H54 (cell line): Measurements from ENCODE around the gene ELP5.

ENCODE experiments used
- DNase-seq: peaks from one replicate; pipeline ENCODE4 v3.0.0; 2011; ENCODE audit warnings: low spot score, mixed read lengths; ENCODE audit not compliant: insufficient read length
- FAIRE-seq: peaks from 3 replicates; lab custom pipeline; 2011; peaks lifted over from hg19 to GRCh38; lab: Jason Lieb, UNC
- POLR2A ChIP-seq: IDR thresholded peaks from 2 replicates; pipeline ENCODE4 v1.6.1; 2011; ENCODE audit warnings: low read depth, mild to moderate bottlenecking, low read length

ELP5 gene

DNA sequence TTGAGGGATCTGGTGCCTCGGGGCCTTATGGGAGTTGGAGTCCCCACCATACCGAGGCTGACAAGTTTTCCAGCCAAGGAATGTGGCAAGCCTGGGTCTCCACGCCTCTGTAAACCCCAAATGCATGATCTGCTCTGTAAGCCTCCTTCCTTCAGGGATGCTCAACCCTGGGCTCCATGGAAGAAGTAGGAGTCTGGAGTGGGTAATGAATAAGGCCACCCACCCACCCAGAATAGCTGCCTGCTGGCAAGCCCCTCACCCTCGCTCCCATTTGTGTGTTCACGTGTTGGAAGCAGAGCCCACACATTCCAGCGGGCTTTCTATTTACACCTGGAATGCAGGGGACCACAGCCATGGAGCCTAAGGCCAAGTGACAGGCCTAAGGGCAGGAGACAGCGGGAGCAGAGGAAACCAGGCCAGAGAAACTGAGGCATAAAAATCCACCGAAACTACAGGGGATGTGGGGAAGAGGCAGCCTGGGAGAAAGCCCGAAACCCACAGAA lies 36.8 kb upstream of the ELP5 start:
- peak; percentile 77 for FAIRE-seq
- DNase-seq, result no peak
- TF ChIP-seq POLR2A, result no peak

DNA sequence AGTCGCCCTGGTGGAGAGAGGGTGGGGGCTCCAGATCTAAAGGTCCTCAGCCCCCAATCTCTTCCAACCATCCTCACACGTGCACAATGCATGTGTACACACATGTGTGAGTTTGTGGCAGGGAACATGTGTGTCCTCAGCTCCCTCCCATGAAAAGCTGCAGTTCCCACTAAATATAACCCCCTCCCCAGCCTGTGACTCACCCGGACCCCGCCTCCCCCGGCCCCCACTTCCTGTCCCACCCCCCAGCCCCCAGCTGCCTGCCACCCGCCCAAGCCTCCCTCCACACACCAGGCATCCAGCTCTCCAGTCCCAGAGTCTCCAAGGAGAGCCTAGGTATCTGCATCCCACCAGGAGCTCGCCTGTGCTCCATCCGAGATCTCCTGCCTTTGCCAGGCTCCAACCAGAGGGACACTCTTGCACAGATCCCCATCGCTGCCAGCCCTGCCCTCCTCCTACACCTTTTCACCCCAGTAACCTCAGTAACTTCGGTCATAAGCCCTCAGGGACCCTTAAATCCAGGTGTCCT lies 36.3 kb upstream of the ELP5 start:
- TF ChIP-seq POLR2A, result no peak
- FAIRE-seq (no peak), DNase-seq (no peak)

DNA sequence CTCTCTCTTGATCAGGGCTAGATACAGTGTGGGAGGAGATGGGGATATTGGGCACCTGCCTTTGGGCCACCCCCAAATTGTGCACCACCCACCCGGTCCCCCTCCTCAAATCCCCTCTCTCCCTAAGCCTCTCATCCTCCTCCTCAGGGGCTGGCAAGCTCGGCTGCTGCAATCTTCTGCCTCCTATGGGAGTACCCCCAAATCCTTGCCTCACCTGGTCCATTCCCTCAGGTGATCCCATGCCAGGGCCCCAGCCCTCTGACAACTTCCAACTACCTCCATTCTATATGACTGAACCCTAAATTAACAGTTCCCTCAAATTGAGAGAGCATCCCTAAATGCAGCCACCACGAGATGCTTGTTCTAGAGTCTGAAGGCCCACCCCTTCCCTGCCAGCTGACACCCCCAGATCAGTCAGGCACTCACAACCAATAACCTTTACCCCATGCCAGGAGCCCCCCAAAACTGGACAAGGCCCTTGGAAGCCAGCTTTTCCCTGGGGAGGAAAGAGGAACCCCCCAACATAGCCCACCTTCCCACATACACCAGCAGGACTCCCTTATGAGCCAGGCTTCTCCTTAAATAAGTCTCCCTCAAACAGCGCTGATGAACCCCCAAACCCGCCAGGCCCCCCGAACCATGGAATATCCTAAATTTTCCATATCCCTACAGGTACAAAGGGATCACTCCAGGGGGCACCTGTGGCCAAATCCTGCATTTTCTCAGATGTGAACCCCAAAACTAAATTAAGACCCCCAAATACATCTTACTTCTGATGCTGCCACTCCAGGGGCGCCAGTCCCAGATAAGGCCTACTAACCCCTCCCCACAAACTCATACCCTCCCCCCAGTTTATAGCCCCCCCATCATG lies 35.5 kb upstream of the ELP5 start:
- no peak for DNase-seq
- TF ChIP-seq POLR2A, result no peak
- no peak for FAIRE-seq

DNA sequence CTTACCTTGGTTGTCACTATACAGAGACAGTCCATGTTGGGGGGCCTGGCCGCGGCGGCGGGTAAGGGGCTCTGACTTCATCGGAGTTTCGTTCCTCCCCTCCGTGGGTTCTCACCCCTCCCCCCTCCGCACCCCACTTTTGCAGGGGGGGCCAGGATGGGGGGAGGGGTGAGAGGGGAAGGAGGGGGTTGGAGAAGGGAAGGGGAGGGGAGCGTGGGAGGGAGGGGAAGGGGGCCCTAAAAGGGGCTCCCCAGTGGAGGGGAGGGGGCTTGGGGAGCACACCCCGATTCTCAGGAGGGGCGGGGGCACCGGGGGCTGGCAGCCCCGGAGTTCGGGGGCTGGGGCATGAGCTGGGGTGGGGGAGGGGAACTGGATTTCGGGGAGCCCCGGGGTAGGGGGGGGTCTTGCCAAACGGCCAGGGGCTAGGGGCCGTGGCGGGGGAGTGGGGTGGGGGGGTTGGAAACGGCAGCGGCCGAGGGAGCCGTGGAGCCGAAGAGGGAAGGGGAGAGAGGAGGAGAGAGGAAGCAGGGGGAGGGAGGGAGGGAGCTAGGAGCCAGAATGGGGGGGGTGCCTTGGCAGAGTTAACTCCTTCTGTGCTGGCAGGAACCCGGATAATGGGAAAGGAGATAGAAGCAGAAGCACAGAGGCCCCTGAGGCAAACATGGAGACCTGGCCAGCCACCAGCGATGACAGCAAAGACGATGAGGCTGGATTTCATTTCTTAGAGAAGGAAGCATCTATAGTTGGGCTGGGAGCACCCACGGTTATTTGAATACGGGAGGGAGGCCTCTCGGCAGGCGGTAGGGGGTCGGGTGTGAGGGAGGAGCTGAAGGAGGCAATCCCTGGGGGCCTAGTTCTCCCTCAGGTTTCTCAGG lies 34.7 kb upstream of the ELP5 start:
- DNase-seq, result peak; percentile 67
- no peak for FAIRE-seq
- no peak for TF ChIP-seq POLR2A

- no peak for DNase-seq
- FAIRE-seq, result no peak
Measured at GRCh38 chr17:7218166-7218565, 33.8 kb upstream of the ELP5 start.

GRCh38 chr17:7218758-7219157 lies 33.3 kb upstream of the ELP5 start:
- no peak for TF ChIP-seq POLR2A
- FAIRE-seq, result no peak
- DNase-seq, result no peak

More at GRCh38 chr17:7218166-7218565, 33.8 kb upstream of the ELP5 start:
- no peak for TF ChIP-seq POLR2A

GRCh38 chr17:7219229-7219811 lies 32.7 kb upstream of the ELP5 start:
- no peak for TF ChIP-seq POLR2A
- FAIRE-seq (no peak), DNase-seq (no peak)

- peak; percentile 94 for TF ChIP-seq POLR2A
- peak; percentile 86 for DNase-seq
- no peak for FAIRE-seq
Measured at GRCh38 chr17:7219812-7220592, 32.0 kb upstream of the ELP5 start, which contains the start of the genes ACADVL and DLG4. Gene ACADVL, plus strand, starts transcription at chr17:7219938. Its CDS starts 47 bp downstream, at chr17:7219985. Gene DLG4, minus strand, starts transcription at chr17:7219836.

GRCh38 chr17:7220593-7221277 lies 31.3 kb upstream of the ELP5 start:
- no peak for FAIRE-seq
- TF ChIP-seq POLR2A, result no peak

DNA sequence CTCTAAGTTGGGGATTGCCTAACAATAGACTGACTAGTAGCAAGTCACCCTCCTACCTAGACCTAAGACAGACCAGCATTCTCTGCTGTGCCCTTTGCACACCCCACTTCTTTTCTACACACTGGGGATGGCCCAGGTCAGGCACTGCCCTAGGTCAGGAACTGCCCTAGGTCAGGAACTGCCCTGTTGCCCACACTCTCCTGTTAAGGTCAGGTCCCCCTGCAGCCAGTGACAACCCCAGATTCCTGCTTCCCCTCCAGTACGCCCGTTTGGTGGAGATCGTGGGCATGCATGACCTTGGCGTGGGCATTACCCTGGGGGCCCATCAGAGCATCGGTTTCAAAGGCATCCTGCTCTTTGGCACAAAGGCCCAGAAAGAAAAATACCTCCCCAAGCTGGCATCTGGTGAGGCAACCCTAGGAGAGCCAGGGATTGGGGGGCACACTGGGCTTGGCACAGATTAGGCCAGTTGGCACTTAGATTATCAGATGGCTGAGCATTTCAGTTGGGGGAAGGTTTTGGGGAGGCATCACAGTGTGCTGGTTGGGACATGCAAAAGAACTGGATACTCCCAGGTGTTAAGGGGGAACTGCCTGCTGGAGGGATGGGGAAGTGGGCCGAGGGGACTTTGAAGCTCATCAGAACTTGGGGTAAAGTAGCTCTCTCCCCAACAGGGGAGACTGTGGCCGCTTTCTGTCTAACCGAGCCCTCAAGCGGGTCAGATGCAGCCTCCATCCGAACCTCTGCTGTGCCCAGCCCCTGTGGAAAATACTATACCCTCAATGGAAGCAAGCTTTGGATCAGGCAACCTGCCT lies 30.5 kb upstream of the ELP5 start:
- FAIRE-seq, result no peak

More at GRCh38 chr17:7220593-7221277, 31.3 kb upstream of the ELP5 start:
- no peak for DNase-seq

DNA sequence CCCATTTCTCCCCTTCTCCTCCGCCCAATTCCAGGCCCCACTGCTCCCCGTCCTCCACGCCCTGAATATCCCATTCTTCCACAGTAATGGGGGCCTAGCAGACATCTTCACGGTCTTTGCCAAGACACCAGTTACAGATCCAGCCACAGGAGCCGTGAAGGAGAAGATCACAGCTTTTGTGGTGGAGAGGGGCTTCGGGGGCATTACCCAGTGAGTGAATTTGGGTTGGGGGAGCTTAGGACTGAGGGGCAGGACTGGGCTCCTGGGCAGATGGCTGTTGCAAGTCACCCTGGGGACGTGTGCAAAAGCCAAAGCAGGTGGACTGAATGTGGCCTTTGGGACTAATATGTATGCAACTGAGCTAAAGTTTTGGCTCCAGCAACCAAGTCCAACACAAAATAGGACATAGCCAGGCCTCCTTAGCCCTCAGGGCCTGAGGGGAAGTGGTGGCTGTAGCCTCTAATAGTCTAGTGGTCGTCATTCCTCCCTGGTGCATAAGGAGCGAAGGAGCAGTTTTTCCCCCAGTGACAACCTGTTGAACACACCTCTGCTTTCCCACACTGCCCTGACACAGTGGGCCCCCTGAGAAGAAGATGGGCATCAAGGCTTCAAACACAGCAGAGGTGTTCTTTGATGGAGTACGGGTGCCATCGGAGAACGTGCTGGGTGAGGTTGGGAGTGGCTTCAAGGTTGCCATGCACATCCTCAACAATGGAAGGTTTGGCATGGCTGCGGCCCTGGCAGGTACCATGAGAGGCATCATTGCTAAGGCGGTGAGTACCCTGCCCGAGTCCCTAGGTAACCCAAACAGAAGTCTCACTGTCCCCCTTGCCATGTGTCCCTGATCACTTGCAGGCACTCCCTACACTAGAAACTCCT lies 29.7 kb upstream of the ELP5 start:
- no peak for TF ChIP-seq POLR2A
- DNase-seq (no peak), FAIRE-seq (no peak)

More for the DNA sequence above, 30.5 kb upstream of the ELP5 start:
- TF ChIP-seq POLR2A, result no peak
- no peak for DNase-seq
